ENCODE measurements around the gene BHLHE40. TPM values are rescaled to one million over a fixed set of nuclear protein-coding genes. Genes with fewer than 3 reads are reported as not detected.
A peak's percentile ranks its signal among the peaks of the same experiment; 100 is the strongest.

Gene BHLHE40
- total and polyA plus RNA-seq, 2 of the 4 experiments (the other 2 are of a cell fraction): 22.8 to 31.8 TPM

GRCh38 chr3:5016211-5017161 lies 37.2 kb downstream of the BHLHE40 start (continued):
- TF ChIP-seq SMC3 (IDR thresholded peaks at IDR 0.05; ENCODE audit: low read depth, low read length) (no peak), NFE2L2 (IDR thresholded peaks at IDR 0.05; ENCODE audit: low read depth, low read length) (no peak), MAZ (IDR thresholded peaks at IDR 0.05; ENCODE audit: borderline replicate concordance, low read depth, low read length) (peak; percentile 26; the same call in 1 of the 2 replicates)

- ChIA-PET POLR2A (ENCODE audit: unreplicated experiment) (no interaction called here), CTCF (interaction anchor here (1.3 kb wide), 1 partner anchor 31 kb away, joined by 6 read pairs; no protein-coding TSS in a partner anchor)
- Histone ChIP-seq H4K20me1 (ENCODE audit: insufficient read depth, low read length) (no peaks in the 10 kb centered on the region), H3K23ac (ENCODE audit: low read depth, low read length) (no peak overlapping the region), H2BK120ac (ENCODE audit: low read depth, low read length) (peak overlapping the region; percentile 79), H3K18ac (ENCODE audit: low read depth, low read length) (no peak overlapping the region; the same call in 1 of the 2 replicates), H3K9me1 (ENCODE audit: insufficient read depth, low read length) (peaks cover 19% of the 10 kb centered on the region), H3K14ac (replicated peaks; ENCODE audit: low read depth, low read length) (peak overlapping the region; percentile 40), H4K5ac (ENCODE audit: low read depth, low read length) (peak overlapping the region; percentile 12; the same call in 1 of the 2 replicates), H2AK5ac (ENCODE audit: low read depth, low read length) (peak overlapping the region; percentile 87), H3K4ac (ENCODE audit: low read depth, low read length) (peak overlapping the region; percentile 72), H2BK15ac (ENCODE audit: low read depth, low read length) (peak overlapping the region; percentile 62; the same call in 2 of the 3 replicates), H3K4me2 (ENCODE audit: low read depth, low read length) (no peak overlapping the region), H4K91ac (ENCODE audit: insufficient read depth, low read depth, low read length) (peak overlapping the region; percentile 29), H3K56ac (ENCODE audit: extremely low read depth, insufficient read depth, low read length) (no peak overlapping the region), H3K36me3 (ENCODE audit: control insufficient read depth, insufficient read depth, low read length) (no peaks in the 10 kb centered on the region), H3K4me1 (ENCODE audit: control insufficient read depth, insufficient read depth, low read length) (peaks cover 20% of the 10 kb centered on the region), H3K9me3 (ENCODE audit: control insufficient read depth, insufficient read depth, low read length) (no peaks in the 10 kb centered on the region), H2BK20ac (ENCODE audit: low read depth, low read length) (peak overlapping the region; percentile 49), H3K4me3 (ENCODE audit: insufficient read depth, low read depth, low read length) (no peak overlapping the region), H3K79me1 (ENCODE audit: low read depth in 1 of 2, low read length in 2 of 2) (peaks cover 0 to 3% of the 10 kb centered on the region in 2 experiments; a peak in 1 of 4 replicates), H3K27ac (ENCODE audit: insufficient read depth, low read length) (no peak overlapping the region), H4K8ac (ENCODE audit: low read depth in 2 of 2, low read length in 2 of 2) (peak overlapping the region; percentile 40 to 68; a peak in 2 of 4 replicates), H2AK9ac (replicated peaks; ENCODE audit: low read depth, low read length, poor library complexity) (peak overlapping the region; percentile 46), H2AFZ (replicated peaks; ENCODE audit: low read length, poor library complexity) (peak overlapping the region; percentile 61), H2BK5ac (ENCODE audit: low read depth, low read length, poor library complexity, severe bottlenecking) (peak overlapping the region; percentile 36), H3K27me3 (ENCODE audit: control insufficient read depth, insufficient read depth, low read length) (no peaks in the 10 kb centered on the region), H3K9ac (ENCODE audit: low read depth, low read length) (no peak overlapping the region)
- BruUV-seq (replicated peaks): no TSS peak
- in situ Hi-C loops (cut with MboI; ENCODE audit: low sequenced_read_pairs): no loop called here
- dilution Hi-C loops (cut with HindIII; ENCODE audit: low sequenced_read_pairs, unreplicated experiment): no loop called here
- ATAC-seq (ENCODE audit: low read depth) (peak; percentile 22), DNase-seq (no peak)
- TF ChIP-seq FOS (IDR thresholded peaks at IDR 0.05; ENCODE audit: low read depth, low read length) (no peak), NFE2L2 (IDR thresholded peaks at IDR 0.05; ENCODE audit: low read depth, low read length) (no peak), ELK1 (IDR thresholded peaks at IDR 0.05; ENCODE audit: borderline replicate concordance, low read depth, low read length) (no peak), BHLHE40 (IDR thresholded peaks at IDR 0.05; ENCODE audit: low read depth, low read length) (no peak), RCOR1 (IDR thresholded peaks at IDR 0.05; ENCODE audit: insufficient replicate concordance, low read length) (no peak), POLR2A (IDR thresholded peaks at IDR 0.05; ENCODE audit: low read depth, low read length) (no peak), CEBPB (IDR thresholded peaks at IDR 0.05; ENCODE audit: low read depth, low read length) (0 out of 2 replicates have a peak, but pooled peaks have one; percentile 27)
- intact Hi-C loops (cut with micrococcal nuclease): no loop called here
- WGBS, 2 experiments (ENCODE audit: extremely low coverage in 2 of 2, insufficient read length in 1 of 2): no CpG with 5 or more reads among the region's 8 CpGs
These were observed 38.8 kb downstream of the BHLHE40 start for GRCh38 chr3:5017925-5018531.

Measured in IMR-90 (cell line).